Left cardiac atrium (tissue), 4 donors: ENCODE measurements around the gene TKTL1. TPM values are rescaled to one million over a fixed set of nuclear protein-coding genes. Genes with fewer than 3 reads are reported as not detected.
"Not testable (repeated sequence)": the region's sequence is repeated elsewhere in the genome, so short reads cannot be mapped to it uniquely, and the experiment has no call there.

Experiments
- ATAC-seq, 2 donors: fragments of 200-7000 bp; cut with Tn5 transposase; one replicate each; pipeline ENCODE4 v1.9.1; 2020; ENCODE audit warnings: mild to moderate bottlenecking in 2 of 2, moderate library complexity in 2 of 2
- DNase-seq: peaks from one replicate; pipeline ENCODE4 v3.0.0-alpha.2; 2020
- intact Hi-C, 2 donors: fragments of 100-400 bp; cut with DNase I; formaldehyde crosslinking; loops; one replicate each; pipeline versions ENCODE4 v1.14.1 to v1.15.1; 2022 to 2023
- total RNA-seq, 2 donors: library from RNA; stranded (reverse); fragmentation: NEBNext Ultra II Directional; extraction: Animal tissue kit (Norgen Biotek cat#: 25700); gene quantifications; one replicate each; pipeline ENCODE4 v1.2.1, GENCODE V29; 2021
- donor health status: DM: no; HTN: yes; CAD: no.
- donor health status: DM: no; HTN: yes; CAD: no; lungs with severe emphysema.
- donor health status: DM: yes; HTN: yes; CAD: no.
- donor health status: Dilated cardiomyopathy.

Gene TKTL1
- total RNA-seq, 2 donors from 2014 or later = 4.1 to 7.0 TPM

DNA sequence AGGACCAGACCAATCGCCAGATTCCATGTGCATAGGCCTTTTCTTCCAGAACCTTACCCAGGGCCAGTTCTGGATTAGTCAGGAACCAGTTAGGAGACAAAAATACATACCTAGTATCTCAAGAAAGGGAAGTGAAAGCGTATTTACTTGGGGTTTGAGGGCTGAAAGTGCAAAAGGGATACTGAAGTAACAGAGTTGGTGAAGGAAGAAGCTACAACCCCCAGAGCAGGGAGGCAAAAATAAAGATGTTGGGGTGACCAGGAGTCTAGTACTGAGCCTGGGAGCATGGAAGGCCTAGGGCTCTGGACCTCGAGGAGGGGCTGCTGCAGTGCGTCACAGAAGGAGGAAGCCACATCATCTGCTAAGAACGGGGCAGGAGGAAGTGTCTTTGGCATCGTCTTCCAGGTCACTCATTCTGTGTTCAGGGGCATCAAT lies 38.3 kb downstream of the TKTL1 start:
- DNase-seq = no peak
- no peak for ATAC-seq
- intact Hi-C loops = no loop called here

DNA sequence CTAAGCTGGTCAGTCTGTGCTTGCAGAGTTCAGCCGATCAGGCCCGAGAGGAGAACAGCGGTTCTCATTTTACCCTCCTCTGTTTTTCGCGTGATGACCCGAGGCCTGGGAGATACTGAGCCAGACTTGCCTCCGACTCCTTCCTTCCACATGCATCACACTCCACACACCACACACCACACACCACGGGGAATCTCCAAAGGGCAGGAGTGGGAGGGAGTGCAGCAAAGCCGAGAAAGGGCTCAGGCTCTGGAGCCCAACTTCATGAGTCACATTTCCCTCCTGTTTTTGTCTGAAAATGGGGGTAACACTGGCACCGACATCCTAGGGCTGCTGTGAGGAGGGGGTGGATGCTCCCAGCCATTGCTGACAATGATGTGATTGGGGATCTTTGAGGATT lies 38.9 kb downstream of the TKTL1 start:
- intact Hi-C loops = no loop called here
- ATAC-seq (no peak), DNase-seq (no peak)

DNA sequence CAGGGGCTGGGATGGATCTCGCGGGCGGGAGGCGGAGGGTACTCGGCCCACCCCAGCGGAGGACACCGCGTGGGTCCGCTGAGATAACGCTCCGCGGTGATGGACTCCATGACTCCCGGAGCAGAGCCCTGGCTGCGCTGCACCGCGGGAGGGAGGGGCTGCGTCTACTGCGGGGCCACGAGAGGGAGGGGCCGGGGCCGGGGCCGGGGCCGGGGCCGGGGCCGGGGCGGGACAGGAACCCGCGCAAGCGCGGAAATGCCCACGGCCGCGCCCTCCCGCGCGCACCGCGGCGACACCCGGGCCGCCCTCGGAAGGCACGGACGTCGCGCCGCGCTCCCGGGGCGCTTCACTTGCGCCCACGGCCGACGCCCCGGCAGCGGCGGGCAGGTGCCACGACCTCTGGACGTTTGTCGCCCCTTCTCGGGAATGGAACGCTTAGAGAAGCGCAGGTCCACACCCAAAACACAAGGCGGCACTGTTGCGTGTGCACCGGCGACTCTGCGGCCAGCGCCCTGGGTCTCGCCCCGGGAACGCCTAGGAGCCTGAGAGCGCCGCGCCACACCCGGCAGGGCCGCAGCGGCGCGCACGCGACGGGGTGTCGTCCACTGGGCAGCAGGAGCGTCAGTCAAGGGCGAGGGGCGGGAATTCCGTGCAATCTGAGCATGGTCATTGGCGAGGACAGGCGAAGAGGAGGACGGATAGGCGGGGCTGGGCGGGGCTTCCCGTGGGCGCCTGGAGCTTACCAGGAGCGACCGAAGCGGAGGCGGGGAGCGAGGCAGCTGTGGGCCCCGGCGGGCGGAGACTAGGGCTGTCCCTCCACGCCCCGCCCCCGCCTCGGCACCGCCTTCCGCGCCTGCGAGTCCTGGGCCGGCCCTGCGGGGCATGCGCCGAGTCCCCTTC lies 46.1 kb downstream of the TKTL1 start:
- DNase-seq, intact Hi-C loops: not testable (repeated sequence)
- ATAC-seq = peak; percentile 86 to 88

DNA sequence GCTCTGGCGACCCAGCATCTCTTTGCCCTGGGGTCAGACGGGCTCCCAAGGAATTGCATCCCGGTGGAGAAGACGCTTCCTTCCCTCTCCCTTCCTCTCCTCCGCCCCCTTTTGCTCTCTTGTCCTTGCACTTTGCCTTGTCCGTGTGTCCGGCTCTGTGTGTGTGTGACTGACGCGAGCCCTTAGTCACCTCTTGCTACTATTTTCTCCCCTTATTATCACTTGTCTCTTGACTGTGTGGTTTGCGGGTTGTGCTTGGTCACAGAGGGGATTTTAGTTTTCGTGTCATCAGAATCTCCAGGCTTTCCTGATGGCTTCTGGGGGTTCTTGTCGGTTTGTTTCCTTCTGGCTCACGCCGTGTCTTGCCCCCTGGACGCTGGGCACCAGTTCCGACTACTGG lies 47.5 kb downstream of the TKTL1 start:
- ATAC-seq = peak in 1 of 2 donors; percentile 3
- intact Hi-C loops, DNase-seq: not testable (repeated sequence)

DNA sequence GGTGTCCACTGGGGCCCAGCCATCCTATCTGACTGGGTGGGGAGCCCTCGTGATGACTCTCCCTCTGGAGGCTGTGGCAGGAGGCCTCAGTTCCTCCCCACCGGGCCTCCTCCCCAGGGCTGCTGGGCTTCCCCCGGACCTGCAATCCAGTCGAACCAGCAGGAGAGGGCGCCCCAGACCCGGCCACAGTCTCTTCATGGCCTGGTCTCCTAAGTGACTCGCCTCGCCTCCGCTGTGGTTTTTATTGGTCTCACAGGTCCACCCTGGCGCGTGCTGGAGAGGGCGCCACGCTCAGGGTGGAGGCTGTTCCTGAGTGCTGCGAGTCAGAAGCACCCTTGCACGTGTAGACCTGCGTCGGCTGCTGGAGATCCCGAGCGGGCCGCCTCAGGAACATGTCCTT lies 48.0 kb downstream of the TKTL1 start:
- ATAC-seq = peak; percentile 10 to 13
- DNase-seq, intact Hi-C loops: not testable (repeated sequence)

DNA sequence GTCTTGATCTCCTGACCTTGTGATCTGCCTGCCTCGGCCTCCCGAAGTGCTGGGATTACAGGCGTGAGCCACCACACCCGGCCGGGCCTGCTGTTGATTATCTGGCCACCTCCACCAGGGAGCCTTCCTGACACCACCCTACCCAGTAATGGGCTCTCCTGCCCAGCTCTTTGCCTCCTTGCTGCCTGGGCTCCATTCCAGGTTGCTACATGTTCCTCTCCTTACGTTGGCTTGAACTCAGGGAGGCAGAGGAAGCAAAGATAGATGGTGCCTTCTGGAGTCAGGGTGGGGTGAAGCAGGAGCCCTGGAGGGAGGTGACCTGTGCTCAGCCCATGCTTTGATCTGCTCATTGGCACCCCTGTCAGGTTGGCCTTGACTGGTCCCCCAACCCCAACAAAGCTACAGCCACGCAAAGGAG lies 52.5 kb downstream of the TKTL1 start:
- intact Hi-C loops = no loop called here
- ATAC-seq (no peak), DNase-seq (peak; percentile 25)

DNA sequence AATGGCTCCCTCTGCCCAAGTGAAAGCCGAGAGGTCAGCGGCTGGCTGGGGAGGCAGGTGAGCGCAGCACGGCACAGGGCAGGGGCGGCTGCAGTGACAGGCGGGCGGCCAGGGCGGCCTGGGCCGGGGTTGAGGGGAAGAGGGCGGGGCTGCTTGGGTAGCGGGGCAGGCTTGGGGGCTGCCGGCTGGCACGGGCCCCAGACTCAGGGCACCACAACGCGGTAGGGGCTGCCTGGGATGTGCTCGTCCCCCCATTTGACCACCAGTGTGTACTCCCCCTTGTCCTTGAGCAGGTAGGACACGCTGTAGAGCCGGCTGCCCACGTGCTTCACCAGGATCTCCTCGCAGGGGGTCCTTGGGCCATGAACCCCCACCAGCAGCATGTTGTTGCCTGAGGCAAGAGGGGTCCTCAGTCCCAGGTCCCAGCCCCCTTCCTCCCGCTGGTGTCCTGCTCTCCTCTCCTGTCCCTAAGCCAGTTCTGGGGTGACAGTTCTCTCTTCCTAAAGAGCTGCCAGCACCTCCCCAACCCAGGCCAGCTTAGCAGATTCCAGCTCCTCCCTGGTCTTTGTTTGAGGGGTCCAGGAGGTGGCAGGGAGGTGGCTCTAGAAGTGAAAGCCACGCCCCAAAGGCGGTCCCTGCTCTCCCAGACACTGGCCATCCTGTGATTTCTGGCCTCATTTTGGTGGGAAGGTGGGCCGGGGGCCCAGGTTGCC lies 53.2 kb downstream of the TKTL1 start:
- intact Hi-C loops = no loop called here
- peak; percentile 24 for DNase-seq
- ATAC-seq = no peak

DNA sequence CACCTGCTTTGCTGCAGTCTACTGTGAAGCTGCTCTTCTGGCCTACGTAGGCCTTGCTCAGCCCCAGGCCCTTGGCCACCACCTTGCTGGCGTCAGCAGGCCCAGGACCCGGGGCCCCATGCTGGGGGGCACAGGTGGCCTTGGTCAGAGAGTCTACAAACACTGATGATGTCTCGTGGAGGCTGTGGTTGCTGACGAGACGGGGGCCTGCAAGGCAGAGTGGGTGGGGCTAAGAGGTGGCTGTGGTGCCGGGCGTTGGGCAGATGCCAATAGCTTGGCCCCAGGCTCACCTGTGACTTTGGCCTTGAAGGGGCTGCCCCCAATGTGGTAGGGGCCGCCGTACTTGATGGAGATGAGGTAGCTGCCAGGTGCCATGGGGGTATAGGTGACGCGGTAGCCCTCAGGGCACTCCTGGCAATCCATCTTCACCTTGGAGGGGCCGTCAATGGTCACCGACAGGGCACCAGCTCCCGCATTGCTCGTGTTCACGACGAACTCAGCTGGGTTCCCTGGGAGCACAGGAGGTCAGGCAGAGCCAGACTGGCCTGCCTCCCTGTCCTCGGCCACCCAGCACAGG lies 53.9 kb downstream of the TKTL1 start:
- DNase-seq (peak; percentile 20), ATAC-seq (no peak)
- intact Hi-C loops = no loop called here

DNA sequence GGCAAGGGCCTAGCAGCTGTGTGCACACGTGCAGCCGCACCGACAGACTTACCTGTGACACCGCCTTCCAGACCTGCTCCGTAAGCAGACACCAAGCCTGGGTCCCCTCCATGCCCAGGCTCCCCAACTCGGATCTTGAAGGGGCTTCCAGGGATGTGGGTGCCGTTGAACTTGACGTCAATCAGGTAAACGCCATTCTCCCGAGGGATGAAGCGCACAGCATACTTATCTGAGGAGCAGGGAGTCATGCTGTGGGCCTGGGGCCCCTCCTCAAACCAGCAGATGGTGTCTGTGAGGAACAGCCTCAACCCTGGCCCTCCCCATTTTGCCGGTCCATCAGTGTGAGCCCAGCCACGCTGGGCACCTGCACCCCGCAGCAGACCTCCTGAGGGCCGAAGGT lies 54.4 kb downstream of the TKTL1 start:
- ATAC-seq (no peak), DNase-seq (peak; percentile 16)

DNA sequence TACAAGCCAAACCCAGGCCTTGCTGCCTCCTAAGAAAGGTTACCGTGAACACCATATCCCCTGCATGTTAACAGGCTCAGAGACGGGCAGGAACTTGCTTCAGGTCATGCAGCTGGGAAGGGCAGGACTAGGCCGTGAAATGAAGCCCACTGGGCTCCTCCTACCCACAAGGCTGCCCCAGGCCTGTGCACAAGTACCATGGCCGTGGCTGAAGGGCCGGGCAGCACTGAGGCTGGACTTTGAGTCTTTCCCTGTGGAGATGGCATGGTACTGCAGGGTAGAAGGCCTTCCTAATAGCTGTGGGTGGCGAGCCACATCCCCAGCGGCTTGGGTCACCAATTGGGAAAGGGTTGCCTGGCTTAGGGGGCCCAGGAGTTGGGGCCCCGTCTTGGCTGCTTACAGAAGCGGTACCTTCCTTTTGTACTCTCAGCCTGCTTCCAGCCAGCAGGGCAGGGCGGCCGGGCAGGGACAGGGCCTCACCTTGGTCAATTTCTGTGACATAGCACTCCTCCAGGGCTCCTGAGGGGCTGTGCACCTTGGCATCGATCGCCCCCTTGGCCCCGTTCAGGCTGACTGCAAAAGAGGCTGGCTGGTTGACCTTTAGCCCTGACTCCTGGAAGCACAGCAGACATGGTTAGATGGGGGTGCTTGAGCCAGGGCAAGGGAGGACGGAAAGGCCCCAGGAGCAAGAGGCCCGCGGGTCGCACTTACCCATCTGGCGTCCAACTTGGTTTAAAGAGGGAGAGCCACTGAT lies 55.0 kb downstream of the TKTL1 start:
- ATAC-seq (no peak), DNase-seq (peak; percentile 20)
- intact Hi-C loops = no loop called here

More for the DNA sequence above, 54.4 kb downstream of the TKTL1 start:
- intact Hi-C loops = no loop called here

DNA sequence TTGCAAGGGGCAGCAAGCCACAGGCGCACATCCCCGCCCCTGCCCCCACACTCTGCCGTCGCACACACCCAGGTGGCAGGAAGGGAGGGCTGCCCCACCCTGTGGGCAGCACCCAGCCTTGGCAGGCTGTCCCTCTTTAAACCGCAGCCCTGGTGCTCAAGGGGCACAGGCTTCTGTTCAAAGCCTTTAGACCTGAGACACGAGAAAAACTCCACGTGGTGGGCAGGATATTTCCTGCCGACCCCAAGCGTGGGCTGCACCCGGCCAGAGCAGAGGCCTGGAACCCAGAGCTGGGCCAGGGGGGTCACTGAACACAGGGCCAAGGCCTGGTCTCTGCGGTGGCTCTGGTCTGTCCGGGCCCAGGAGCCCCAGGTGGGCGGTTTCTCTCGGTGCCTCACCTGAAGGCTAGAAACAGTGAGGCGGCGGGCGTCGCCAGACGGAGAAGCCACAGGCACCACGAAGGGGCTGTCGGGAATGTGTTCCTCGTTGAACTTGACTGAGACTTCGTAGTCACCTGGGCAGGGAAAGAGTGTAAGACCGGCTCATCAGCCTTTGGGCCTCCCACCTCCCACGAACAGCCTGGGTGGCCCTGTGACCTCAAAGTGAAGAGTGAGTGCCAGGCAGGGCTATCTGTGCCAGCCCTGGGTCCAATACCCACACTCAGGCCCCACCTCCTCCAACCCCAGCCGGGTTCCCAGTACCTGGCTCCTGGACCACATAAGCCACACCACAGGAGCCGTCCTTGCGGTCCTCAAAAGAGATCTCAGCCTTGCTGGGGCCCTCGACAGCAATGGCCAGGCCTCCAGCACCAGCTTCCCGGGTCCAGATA lies 55.8 kb downstream of the TKTL1 start:
- intact Hi-C loops = no loop called here
- ATAC-seq (no peak), DNase-seq (peak; percentile 21)

DNA sequence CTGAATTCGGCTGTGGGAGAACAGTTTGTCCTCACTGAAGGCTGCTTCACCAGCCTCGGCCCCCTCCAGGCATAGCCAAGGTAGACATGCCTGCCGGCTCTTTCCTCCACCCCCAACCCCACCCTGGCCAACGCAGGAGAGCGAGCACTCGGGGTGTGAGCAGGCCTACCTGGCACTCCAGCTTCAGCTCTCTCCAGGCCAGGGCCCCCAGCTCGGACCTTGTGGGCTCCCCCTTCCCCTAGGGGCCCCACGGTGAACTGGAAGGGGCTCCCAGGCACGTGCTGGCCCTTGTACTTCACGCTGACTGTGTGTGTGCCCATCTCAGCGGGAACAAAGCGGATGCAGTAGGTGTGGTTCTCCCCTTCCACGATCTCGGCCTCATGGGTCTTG lies 56.4 kb downstream of the TKTL1 start:
- DNase-seq = no peak
- no peak for ATAC-seq
- intact Hi-C loops = no loop called here

DNA sequence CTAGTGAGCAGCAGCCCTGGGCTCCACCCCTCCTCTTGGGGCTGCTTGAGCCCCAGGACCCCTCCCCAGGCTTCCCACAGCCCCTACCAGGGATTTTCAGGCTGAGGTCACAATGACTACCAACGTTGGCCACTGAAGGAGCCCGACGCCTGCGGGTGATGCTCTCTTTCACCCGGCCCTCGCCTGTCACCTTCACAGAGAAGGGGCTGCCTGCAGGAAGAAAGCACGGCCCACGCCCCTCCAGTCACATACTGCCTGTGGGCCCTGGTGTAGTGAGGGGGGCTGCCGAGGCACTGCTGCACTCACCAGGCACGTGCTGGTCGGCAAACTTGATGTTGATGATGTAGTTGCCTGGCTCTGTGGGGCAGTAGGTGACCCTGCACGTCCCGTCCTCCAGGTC lies 56.9 kb downstream of the TKTL1 start:
- no peak for DNase-seq
- intact Hi-C loops = no loop called here
- ATAC-seq = no peak

DNA sequence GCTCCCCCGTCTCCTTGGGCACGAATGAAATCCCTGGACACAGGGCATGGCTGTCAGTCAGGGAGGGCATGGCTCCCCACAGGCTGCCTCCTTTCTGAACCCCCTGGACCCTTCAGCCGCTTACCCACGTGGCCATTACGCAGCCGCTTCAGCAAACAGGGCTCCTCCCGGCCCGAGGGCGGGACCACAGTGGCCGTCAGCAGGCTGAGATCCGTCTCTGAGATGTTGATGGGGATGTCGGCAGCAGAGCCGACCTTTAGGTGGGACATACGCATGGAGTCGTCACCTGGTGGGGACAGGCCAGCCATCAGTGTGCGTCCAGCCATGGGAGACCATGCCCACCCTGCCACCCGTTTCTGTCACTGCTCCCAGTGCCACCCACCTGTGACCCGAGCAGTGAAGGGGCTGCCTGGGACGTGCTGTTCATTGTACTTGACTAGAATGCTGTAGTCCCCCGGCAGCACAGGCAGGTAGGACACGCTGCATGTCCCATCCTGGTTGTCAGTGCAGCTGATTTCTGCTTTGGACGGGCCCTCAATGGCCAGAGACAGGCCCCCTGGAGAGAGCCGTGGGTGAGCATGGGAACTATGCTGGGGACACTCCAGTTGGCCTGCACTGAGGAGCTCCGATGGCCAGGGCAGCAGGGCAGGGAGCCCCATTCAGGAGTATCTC lies 57.7 kb downstream of the TKTL1 start:
- ATAC-seq = no peak
- intact Hi-C loops = no loop called here
- DNase-seq = no peak

DNA sequence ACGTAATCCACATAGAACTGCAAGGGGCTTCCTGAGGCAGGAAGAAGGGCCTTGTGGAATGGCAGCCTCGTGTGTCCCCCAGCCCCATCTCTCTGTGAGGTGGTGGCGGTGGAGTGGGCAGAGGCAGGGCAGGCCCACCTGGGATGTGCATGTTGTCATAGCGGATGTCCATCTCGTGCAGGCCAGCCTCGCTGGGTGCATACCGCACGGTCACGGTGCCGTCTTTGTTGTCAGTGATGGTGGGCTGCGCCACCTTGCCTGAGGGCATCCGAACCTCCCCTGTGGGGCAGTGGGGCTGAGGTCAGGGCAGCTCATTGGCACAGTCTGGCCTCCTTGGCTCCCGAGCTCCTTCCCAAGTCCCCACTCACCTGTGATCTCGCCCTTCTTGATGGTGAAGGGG lies 58.4 kb downstream of the TKTL1 start:
- intact Hi-C loops = no loop called here
- DNase-seq = no peak
- no peak for ATAC-seq

DNA sequence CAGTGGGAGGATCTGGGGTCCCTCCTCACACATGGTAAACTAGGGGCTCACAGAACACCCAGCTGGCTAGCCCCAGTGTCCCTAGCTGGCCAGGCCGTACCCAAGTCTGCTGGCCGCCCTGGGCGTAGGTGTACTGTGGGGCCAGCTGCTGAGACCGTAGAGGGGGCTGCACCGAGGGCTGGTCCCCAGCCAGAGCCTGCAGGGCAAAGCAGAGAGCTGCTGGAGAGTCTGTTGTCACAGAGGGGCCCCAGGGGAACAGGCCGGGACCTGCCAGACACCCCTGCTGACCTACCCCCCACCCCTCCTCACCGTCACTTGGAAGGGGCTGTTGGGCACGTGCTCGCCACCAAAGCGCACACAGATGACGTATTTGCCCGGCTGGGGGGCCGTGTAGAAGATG lies 58.9 kb downstream of the TKTL1 start:
- ATAC-seq (no peak), DNase-seq (no peak)
- intact Hi-C loops = no loop called here

DNA sequence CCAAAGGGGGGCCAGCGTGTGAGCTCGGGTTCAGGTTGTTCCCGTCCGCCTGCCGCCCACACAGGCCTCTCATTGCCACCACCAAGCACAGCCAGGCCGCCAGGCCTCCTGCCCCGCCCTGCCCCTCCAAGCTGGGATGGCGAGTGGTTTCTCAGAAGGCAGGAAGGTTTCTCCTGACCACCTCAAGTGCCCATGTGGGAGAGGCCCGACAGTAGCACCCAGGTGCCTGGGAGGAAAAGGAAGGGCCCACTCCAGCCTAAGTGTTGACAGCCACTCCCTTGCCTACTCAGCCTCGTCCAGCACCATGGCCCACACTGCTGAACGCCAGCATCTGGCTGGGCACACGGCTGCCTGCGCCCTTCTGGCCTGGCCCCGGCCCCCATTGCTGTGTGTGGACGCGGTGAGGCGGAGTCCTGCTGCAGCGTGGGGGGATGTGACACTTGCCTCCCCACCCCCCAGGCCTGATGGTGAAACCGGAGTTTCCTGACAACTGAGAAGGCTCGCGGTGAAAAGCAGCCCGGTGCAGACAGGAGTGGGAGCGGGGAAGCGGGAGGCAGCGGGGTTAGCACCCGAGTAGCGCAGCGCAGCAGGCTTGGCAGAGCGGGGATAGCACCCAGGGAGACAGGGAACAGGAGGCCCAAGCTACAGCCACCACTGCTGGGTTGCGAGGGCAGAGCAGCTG lies 59.6 kb downstream of the TKTL1 start:
- DNase-seq (no peak), ATAC-seq (peak in 1 of 2 donors; percentile 4)
- intact Hi-C loops = no loop called here

DNA sequence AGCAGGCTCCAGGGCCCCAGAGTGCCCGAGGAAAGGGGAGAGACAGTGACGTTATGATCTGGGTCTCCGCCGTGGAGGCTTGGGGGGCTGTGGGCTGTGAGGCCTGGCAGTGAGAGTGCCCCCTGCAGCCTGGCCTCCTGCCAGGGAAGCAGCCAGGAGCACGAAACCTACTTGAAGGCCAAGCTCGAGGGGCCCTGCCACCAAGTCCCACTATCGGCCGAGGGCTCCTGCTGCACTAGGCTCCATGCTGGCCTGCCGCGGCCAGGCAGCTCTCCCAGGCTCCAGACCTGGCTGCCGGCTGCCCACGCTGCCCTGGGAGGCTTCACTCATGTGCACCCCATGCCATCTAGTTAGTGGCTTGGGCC lies 60.2 kb downstream of the TKTL1 start:
- DNase-seq (no peak), ATAC-seq (no peak)
- intact Hi-C loops = no loop called here
